ENCODE data around the gene E4F1.

GRCh38 chr16:2195322-2196161 is 27.8 kb upstream of the E4F1 start:
- TF ChIP-seq CTCF (IDR thresholded peaks at IDR 0.05; ENCODE audit: control extremely low read depth in 1 of 3, insufficient read depth in 1 of 3, low read depth in 1 of 3, low read length in 3 of 3): no peak
- TF ChIP-seq POLR2AphosphoS5 (IDR thresholded peaks at IDR 0.05; ENCODE audit: low read depth, low read length): no peak
